GM21515 (cell line): Measurements from ENCODE around the gene PPP2R1B.

ENCODE experiments used
- ATAC-seq: cut with Tn5 transposase; IDR thresholded peaks from one replicate; pipeline ENCODE4 v1.9.1; 2021; ENCODE audit not compliant: unreplicated experiment

The PPP2R1B gene

DNA sequence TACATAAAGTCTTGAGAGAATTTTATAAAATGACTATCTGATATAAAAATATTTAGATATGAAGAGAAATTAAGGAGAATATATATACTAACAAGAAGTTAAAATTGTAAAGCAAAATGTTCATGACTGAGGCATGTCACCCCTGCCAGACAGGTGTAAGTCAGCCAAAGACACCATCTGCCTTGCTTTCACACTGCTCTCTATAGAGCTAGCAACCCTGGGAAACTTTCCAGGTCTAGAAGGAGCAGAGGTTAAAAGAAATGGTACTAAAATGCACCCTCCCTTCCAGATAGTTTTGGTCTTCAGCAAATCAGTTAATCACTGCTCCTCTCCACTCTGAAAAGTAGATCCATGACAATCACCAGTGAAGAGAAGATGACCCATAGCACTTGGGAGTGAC is 16.5 kb downstream of the PPP2R1B start:
- ATAC-seq = no peak

DNA sequence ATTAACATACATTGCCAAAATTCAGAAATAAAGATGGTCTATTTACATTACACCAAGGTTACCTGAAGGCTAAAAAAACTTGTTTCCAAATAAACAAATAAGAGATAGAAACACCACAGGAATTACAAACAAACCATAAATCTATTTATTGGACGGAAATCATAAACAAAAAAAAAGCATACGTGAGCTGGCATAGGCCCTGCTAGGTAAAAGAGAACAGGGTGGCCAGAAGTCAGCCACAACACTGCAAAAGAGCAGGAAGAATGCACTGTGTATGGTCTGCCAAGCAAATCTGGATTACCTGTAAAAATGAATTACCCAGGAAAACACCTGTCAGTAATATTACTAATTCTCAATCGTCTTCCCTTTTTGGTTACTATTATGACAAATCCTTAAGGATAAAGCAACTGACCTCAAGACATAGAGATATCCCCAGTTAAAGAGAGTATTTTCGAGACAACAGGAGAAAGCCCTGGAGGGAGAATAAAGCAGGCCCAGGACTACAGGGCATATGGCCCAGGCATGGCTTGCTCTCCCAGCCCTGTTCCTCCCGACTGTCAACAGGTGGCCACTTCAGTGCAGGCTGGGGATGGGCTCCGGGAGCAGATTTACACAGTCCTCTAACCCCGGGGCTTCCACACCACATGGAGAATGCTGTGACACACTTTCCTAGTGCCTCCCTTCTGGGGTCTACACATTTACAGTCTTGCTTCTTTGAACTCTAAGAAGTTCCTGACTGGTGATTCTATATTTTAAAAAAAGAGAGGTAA is 18.0 kb downstream of the PPP2R1B start:
- no peak for ATAC-seq

GRCh38 chr11:111745719-111746504 is 20.3 kb downstream of the PPP2R1B start:
- ATAC-seq = no peak

DNA sequence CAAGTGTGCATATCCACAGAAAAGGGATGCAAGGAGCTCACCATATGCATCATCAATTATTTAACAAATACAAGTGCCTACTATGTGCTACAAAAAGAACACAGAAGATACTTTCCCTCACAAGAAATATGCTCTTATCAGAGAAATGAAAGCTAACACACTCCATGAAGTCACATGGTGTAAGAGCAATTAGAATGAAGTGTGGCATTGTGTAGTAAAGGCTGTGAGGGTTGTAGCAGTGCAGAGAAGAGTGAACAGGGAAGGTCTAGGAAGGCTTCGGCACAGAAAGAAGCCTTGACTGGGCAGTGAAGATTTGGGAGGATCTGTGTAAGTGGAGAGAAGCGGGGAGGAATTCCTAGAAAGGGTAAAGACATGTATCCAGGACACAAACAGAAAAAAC is 22.5 kb downstream of the PPP2R1B start:
- ATAC-seq = no peak

GRCh38 chr11:111741751-111742150 is 24.4 kb downstream of the PPP2R1B start:
- ATAC-seq = no peak

- ATAC-seq = no peak
Observed at GRCh38 chr11:111739299-111739698, 26.9 kb downstream of the PPP2R1B start.

DNA sequence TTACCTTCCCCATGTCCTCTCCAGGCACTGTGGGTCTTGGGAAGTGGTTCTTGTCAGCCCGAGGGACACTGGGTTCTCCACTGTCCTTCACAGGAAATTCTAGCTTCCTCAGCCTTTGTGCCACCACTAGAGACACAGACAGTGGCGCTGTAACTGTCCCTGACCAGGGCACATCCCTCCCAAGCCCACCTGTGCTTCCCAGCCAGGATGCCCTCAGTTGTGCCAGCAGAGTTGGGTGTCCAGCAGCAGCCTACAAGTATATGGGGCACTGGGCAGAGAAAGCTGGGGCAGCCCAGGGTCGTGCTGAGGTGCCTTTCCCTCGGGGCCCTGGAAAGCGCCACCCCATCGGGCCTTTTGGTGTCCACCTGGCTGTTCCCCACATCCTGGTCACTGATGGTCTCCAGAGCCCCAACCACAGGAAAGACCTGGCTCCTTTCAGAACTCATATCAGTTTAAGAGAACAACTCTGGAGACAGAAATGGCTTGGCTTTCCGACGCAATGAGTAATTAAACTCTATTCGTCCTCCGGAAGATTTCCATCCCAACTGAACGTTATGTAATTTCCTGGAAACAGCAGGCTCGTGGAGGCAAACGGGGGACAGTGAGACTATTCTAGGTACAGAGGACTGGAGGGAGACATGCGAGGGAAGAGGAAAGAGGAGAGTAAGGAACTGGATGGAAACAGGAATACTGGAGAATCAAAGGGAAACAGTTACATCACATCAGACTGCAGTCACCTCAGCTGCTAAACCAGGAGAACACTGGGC is 28.6 kb downstream of the PPP2R1B start:
- no peak for ATAC-seq

GRCh38 chr11:111736621-111737443 is 29.4 kb downstream of the PPP2R1B start:
- ATAC-seq = no peak

DNA sequence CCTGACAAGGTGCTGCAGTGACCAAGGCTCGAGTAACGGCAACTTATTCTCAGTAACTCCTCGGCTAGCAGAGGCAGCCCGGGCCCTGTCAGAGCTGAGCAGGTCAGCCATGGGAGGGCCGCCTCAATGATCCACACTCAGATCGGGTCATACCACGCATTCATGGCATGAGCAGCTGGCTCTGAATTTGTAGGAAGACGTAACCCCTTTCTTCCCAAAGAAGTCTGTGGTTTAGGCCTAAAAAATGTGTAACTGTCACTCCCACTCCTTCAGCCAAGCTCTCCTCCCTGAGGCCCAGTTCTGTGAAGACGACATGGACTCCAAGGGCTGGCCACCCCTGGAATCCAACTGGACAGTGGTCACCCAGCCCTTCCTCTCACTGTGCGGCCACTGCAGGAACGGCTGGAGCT is 30.0 kb downstream of the PPP2R1B start:
- no peak for ATAC-seq

DNA sequence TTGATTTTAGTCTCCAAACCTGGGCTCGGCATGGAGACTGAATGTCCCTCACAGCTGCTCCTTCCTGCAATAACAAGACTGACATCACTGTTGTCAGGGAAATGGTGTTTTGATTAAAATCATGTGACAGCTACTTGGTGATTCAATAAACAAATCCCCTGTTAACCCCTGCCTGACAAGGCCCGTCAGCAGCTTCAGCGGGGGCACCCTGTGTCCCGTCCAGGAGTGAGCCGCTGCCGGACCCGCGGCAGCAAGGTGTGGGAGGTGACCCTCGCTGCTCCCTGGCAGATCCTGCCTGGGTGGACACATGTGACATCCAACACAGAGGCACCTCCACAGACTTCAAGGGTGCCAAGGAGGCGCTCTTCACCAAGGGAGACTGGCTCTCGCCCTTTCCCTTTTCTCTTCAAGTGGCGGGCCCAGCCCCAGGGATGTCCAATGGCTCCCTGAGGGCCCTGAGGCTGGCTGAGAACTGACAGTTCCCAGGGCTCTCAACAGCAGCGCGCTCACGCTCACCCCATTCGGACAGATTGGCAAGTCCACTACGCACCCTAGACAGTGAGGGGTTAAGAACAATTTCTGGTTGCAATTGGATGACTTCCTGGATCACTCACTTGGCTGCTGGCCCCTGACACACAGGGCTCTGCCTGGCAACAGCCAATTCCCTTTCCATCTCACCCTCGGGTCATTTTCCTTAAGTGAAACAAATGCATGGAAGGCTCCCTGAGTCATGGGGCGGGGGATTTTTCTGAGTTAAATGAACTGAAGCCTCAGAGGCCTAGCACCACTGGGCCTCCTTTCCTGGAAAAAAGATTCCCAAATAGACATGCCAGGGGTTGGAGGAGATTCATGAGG is 30.7 kb downstream of the PPP2R1B start:
- no peak for ATAC-seq

DNA sequence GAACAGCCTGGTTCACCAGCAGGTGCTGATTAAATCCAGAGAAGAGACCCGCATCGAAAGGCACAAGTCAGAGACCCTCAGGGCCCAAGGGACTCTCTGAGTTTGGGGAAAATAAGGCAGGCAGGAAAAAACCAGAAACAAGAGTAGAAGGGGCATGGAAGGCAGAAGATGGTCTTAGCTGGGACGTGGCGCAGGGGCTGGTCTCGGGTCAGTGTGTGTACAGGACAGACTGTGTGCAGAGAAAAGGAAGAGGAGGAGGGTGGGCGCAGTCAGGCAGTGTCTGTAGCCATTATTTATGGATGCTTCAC is 31.3 kb downstream of the PPP2R1B start:
- no peak for ATAC-seq

DNA sequence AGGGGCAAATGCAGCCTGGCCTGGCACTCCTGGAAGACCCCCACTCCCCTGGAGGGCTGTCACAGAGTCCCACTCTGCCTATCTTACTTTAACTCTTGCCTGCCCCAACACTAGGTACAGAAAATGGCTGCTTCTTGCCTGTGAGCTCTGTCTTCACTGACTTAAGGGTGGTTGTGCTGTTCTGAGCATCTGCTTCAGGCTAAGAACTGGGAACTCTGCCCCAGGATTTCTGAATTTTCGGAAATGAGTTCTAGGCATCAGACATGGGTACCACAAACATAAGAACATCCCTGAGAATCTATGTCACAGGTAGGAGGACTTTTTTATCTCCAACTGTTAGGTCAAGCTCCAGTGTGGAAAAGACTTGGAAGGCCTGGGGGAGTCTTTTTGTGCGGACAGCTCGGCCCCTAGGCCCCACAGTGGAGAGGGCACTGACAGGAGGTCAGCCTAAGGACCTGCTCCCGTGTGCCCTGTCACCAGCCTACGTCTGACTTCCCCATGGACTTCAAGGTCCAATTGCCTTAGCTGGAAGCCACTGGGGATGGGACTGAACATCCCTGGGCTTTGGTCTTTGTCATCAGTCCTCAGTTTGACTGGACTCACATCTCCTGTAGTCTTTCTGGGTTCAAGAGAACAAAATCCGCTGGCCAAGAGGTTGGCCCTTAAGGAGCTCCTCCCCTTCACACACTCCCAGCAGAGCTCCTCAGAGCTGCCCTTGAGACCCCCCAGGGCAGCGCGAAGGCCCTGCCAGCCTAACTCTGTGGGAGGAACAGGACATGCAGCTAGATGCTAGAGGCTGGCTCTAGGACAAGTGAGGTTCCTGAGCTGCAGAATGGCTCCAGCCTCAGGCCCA is 31.9 kb downstream of the PPP2R1B start:
- no peak for ATAC-seq

DNA sequence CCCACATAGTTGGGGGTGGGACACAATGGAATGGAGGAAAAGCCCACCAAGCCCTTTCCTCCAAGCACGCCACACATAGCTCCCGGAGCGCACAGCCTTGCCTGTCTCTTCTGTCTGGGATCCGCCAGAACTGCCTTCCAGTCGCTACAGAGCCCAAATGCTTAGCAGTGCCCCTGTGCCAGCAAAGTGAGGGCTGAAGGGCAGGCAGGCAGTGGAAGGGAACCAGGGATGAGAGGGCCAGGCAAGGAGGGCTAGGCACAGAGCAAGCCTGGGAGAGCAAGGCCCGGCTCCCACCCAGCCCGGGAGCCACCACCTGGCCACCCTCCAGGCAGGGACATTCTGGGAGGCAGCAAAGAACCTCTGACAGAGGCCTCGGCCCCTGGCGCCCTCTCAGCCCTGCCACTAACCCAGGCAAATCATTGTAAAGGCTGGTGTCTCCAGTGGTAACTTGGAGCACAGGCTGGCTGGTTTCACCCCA is 32.5 kb downstream of the PPP2R1B start:
- no peak for ATAC-seq

DNA sequence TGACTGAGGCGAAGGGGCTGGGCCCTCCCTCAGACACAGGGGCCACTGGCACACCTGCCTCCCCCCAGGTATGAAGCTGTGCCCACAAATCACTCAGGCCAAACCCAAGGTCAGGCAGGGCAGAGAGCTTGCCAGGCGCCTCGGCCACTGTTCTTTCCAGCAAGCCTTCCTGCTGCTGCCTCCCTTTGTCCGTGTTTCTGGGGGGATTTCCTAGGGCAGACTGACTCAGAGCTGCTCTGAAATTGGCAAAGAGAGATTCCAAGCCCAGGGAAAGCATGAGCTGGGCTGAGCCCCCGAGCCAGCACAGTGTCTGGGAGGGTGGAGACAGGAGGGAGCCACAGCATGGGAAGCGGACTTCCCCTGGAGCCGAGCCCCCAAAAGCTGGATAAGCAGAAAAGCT is 33.2 kb downstream of the PPP2R1B start:
- no peak for ATAC-seq

GRCh38 chr11:111731821-111732220 is 34.4 kb downstream of the PPP2R1B start:
- no peak for ATAC-seq

DNA sequence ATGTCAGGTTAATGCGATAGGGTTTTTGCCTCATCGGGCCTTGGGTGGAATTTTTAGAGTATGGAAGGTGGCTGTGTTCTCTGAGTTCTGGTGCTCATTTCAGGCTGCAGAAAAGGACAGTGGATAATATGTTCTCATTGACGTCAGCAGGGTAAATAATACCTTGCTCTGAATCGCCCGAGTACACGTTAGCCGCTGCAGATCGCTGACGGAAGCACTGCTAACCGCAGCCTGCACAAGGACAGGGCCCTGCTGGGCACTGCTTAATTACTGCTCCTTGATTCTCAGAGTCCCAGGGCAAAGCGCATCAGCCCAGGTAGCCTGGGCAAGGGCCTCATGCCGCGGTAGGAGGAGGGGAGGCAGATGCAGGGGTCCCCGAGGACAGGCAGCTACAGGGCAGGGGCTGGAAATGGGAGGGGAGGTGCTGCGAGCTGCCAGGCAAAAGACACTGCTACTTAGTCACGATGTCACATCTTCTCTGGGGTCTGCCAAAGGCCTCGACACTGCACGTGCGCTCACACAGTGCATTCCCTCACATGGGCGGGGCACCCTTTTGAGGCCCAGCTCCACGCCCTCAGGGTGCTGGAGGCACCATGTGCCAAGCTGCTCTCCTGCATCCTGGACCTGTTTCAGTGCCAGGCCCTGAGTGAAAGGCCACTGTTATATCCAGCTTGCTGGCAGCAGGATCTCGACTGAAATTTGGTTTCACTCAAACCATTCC is 35.2 kb downstream of the PPP2R1B start:
- no peak for ATAC-seq

DNA sequence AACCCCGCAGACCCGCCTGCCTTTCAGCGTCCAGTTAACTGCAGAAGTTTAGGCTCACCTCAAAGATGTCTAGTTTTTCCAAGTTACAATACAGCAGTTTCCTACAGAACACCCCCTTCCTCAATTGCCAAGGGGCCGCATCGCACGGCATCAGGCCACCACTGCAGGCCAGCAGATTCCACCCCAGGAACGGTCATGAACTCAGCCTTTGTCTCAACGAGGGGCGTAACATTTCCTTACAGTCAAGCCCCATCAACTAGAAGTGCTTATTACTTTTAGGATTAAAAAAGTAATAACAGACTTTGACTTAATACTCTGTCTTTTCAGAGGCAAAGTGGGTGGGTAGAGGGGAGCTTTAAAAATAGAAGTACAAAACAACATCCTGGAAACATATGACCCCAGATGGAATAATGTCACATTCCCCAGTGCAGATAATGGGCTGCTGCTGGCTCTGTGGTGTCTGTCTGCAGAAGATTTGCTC is 36.3 kb downstream of the PPP2R1B start:
- no peak for ATAC-seq
